Activated T-helper 2 cell treated with anti-CD3 and anti-CD28 coated beads, Interferon-gamma antibody, Interleukin-2, Interleukin-4, amounts not matched to agents 10 μg/mL and 5 μg/mL and 100 μg/mL, durations not matched to agents 14 hours and 24 hours and 36 hours (primary cell): ENCODE measurements around the gene VAT1L. TPM values are rescaled to one million over a fixed set of nuclear protein-coding genes. Genes with fewer than 3 reads are reported as not detected.

Experiments
- DNase-seq: peaks from one replicate; pipeline ENCODE4 v3.0.0; 2021; ENCODE audit warnings: low spot score
- H3K27ac Mint-ChIP-seq: one replicate; pipeline ENCODE4 v1.8.0; 2021; ENCODE audit warnings: mixed read lengths
- H3K27me3 Mint-ChIP-seq: one replicate; pipeline ENCODE4 v1.8.0; 2021; ENCODE audit warnings: low read depth, mixed read lengths
- H3K36me3 Mint-ChIP-seq: one replicate; pipeline ENCODE4 v1.8.0; 2021; ENCODE audit warnings: low read depth, mixed read lengths
- H3K4me1 Mint-ChIP-seq: one replicate; pipeline ENCODE4 v1.8.0; 2021; ENCODE audit warnings: low read depth, mixed read lengths
- H3K4me3 Mint-ChIP-seq: one replicate; pipeline ENCODE4 v1.8.0; 2021; ENCODE audit warnings: low read depth, mild to moderate bottlenecking, moderate library complexity, mixed read lengths
- H3K9me3 Mint-ChIP-seq: one replicate; pipeline ENCODE4 v1.8.0; 2021; ENCODE audit warnings: mixed read lengths
- intact Hi-C: fragments of 100-400 bp; cut with micrococcal nuclease; formaldehyde crosslinking; loops from one replicate; pipeline ENCODE4 v1.15.1; 2023
- total RNA-seq: library from RNA; stranded (reverse); gene quantifications from 2 replicates; pipeline ENCODE4 v1.2.3, GENCODE V29; 2022

Gene VAT1L
- total RNA-seq, 1 donor from 2014 or later = not detected

DNA sequence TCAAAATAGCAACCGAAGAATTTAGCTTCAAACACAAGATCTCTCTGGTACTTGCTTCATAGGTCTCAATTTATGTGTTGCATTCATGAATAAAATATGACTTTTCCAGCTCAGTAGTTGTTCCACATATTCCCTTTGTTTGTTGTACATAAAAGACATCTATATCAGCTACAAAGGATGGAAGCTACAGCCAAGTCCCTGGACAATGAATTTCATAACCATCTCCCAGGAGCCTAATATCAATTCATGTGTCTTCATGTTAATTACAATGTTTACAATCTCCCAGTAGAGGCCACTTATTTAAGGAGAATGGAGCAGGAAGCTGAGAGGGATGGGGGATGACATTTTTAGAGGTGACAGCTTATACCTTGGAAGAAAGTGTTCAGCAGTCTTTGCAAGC is 237.3 kb downstream of the VAT1L start:
- intact Hi-C loops = no loop called here
- Mint-ChIP-seq H3K27ac (no peak overlapping the region), H3K27me3 (peaks cover 11% of the 10 kb centered on the region), H3K9me3 (no peaks in the 10 kb centered on the region), H3K4me3 (no peak overlapping the region), H3K36me3 (no peaks in the 10 kb centered on the region), H3K4me1 (no peaks in the 10 kb centered on the region)
- DNase-seq = no peak

DNA sequence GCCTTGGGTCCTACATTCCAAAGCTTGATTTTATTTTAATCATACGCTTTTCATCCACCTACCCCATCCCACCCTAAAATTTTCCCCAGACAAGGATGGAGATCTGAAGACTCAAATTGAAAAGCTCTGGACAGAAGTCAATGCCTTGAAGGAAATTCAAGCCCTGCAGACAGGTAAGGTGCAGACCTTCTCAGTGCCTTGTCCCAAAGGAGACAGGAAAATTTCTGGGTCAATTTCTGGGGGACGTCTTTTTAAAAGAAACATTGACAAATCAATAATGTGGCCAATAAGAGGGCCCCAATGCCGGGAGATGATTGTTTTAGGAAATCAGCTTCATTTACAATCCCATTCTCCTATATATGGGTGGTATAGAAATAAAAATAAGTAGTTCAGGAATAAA is 239.7 kb downstream of the VAT1L start:
- Mint-ChIP-seq H3K9me3 (no peaks in the 10 kb centered on the region), H3K4me1 (peaks cover 4% of the 10 kb centered on the region), H3K27me3 (peaks cover 11% of the 10 kb centered on the region), H3K27ac (no peak overlapping the region), H3K4me3 (no peak overlapping the region), H3K36me3 (no peaks in the 10 kb centered on the region)
- intact Hi-C loops = no loop called here
- DNase-seq = no peak

Other genes with a start within 250 kb of the VAT1L start
- gene NUDT7, start 66.0 kb upstream of the VAT1L start, total RNA-seq = 8.1 TPM in 2 replicates
- gene CLEC3A, start 234.0 kb downstream of the VAT1L start, total RNA-seq = not detected in 2 replicates